ENCODE data around the gene RELCH.

The RELCH gene

DNA sequence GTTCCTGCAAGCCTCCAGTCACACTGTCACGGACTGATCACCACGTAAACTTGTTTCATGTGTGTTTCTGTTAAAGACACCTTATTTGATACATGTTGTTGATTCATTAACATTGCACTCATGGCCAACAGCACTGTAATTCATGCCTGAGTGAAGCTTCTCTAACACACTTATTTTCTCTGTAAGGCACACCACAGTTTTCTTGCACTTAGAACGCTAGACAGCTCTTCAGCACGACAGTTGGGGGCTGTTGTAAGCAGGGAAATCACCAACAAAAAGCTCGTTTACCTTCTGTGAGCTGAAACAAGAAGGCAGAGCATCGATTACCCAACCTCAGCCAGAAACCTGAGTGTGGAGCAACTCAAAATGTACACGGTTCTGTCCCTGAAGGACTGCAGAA lies 166.1 kb downstream of the RELCH start:
- POLR2A ChIA-PET (ENCODE audit: low non-redundant PET): no interaction called here
- no peak for DNase-seq (ENCODE audit: low spot score)
- TF ChIP-seq, protein P1, sequence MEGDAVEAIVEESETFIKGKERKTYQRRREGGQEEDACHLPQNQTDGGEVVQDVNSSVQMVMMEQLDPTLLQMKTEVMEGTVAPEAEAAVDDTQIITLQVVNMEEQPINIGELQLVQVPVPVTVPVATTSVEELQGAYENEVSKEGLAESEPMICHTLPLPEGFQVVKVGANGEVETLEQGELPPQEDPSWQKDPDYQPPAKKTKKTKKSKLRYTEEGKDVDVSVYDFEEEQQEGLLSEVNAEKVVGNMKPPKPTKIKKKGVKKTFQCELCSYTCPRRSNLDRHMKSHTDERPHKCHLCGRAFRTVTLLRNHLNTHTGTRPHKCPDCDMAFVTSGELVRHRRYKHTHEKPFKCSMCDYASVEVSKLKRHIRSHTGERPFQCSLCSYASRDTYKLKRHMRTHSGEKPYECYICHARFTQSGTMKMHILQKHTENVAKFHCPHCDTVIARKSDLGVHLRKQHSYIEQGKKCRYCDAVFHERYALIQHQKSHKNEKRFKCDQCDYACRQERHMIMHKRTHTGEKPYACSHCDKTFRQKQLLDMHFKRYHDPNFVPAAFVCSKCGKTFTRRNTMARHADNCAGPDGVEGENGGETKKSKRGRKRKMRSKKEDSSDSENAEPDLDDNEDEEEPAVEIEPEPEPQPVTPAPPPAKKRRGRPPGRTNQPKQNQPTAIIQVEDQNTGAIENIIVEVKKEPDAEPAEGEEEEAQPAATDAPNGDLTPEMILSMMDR (conservative IDR thresholded peaks at IDR 0.05; ENCODE audit: low read depth): no peak
- CTCF ChIA-PET: no interaction called here
- H3K27ac ChIP-seq: no peak overlapping the region

DNA sequence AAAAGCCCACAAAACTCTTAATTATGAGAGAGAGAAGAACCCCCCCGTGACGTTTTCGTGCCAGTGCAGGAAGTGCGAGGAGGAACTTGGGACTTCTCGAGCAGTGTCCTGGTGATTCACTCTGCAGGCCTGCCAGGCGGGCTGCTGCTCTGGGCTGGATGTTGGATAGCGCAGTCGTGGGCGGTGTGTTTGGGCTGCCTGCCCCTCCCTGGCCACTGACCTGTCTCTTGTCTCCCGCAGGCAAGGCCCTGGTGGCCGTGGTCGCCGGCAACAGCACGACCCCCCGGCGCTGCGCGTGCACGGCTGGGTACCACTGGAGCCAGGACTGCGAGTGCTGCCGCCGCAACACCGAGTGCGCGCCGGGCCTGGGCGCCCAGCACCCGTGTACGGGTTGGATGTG lies 167.1 kb downstream of the RELCH start:
- H3K27ac ChIP-seq: no peak overlapping the region
- ChIA-PET CTCF (no interaction called here), POLR2A (ENCODE audit: low non-redundant PET) (no interaction called here)
- DNase-seq (ENCODE audit: low spot score): no peak
- TF ChIP-seq, protein P1 (conservative IDR thresholded peaks at IDR 0.05; ENCODE audit: low read depth): no peak

- CTCF ChIA-PET: no interaction called here
- TF ChIP-seq, protein P1 (conservative IDR thresholded peaks at IDR 0.05; ENCODE audit: low read depth): no peak
- POLR2A ChIA-PET (ENCODE audit: low non-redundant PET): no interaction called here
- no peak overlapping the region for H3K27ac ChIP-seq
- DNase-seq (ENCODE audit: low spot score): no peak
These were observed 170.1 kb downstream of the RELCH start for GRCh38 chr18:62357079-62357719.

All from RWPE1 (cell line).